Activated CD4-positive, alpha-beta memory T cell treated with anti-CD3 and anti-CD28 coated beads, Interleukin-2, amount 10 ng/mL, durations not matched to agents 7 days and 5 days (primary cell): ENCODE measurements around the gene TRIM73. TPM values are rescaled to one million over a fixed set of nuclear protein-coding genes. Genes with fewer than 3 reads are reported as not detected.
"Not testable (repeated sequence)": the region's sequence is repeated elsewhere in the genome, so short reads cannot be mapped to it uniquely, and the experiment has no call there.

Source experiments
- CTCF ChIA-PET: fragments of 350-600 bp; sonication (Branson Sonifier 250); formaldehyde crosslinking; loops from one replicate; lab custom pipeline; 2021; ENCODE audit warnings: antibody characterized with exemption, inconsistent platforms; lab: Charles Lee
- POLR2A ChIA-PET: fragments of 350-600 bp; sonication (Branson Sonifier 250); formaldehyde crosslinking; loops from one replicate; lab custom pipeline; 2021; ENCODE audit warnings: antibody characterized with exemption; lab: Charles Lee
- DNase-seq: peaks from one replicate; pipeline ENCODE4 v3.0.0-alpha.2; 2020
- H3K27ac Mint-ChIP-seq: one replicate; pipeline ENCODE4 v1.8.0; 2021; ENCODE audit warnings: mild to moderate bottlenecking, mixed read lengths
- H3K27me3 Mint-ChIP-seq: one replicate; pipeline ENCODE4 v1.8.0; 2021; ENCODE audit warnings: mixed read lengths
- H3K36me3 Mint-ChIP-seq: one replicate; pipeline ENCODE4 v1.8.0; 2021; ENCODE audit warnings: low read depth, mixed read lengths
- H3K4me1 Mint-ChIP-seq: one replicate; pipeline ENCODE4 v1.8.0; 2021; ENCODE audit warnings: mixed read lengths
- H3K4me3 Mint-ChIP-seq: one replicate; pipeline ENCODE4 v1.8.0; 2021; ENCODE audit warnings: mild to moderate bottlenecking, mixed read lengths
- H3K9me3 Mint-ChIP-seq: one replicate; pipeline ENCODE4 v1.8.0; 2021; ENCODE audit warnings: mixed read lengths
- total RNA-seq, 2 experiments: library from RNA; stranded (reverse); gene quantifications; one replicate each; pipeline ENCODE4 v1.2.3, GENCODE V29; 2021

TRIM73 gene
- total RNA-seq, 2 experiments from 2014 or later = 8.5 to 9.0 TPM

- H3K9me3 Mint-ChIP-seq, H3K4me3 Mint-ChIP-seq, H3K27ac Mint-ChIP-seq, CTCF ChIA-PET, H3K4me1 Mint-ChIP-seq, POLR2A ChIA-PET, H3K27me3 Mint-ChIP-seq, DNase-seq: not testable (repeated sequence)
- H3K36me3 Mint-ChIP-seq = peaks cover 26% of the 10 kb centered on the region
Measured at GRCh38 chr7:75420152-75420551, 24.7 kb downstream of the TRIM73 start.

DNA sequence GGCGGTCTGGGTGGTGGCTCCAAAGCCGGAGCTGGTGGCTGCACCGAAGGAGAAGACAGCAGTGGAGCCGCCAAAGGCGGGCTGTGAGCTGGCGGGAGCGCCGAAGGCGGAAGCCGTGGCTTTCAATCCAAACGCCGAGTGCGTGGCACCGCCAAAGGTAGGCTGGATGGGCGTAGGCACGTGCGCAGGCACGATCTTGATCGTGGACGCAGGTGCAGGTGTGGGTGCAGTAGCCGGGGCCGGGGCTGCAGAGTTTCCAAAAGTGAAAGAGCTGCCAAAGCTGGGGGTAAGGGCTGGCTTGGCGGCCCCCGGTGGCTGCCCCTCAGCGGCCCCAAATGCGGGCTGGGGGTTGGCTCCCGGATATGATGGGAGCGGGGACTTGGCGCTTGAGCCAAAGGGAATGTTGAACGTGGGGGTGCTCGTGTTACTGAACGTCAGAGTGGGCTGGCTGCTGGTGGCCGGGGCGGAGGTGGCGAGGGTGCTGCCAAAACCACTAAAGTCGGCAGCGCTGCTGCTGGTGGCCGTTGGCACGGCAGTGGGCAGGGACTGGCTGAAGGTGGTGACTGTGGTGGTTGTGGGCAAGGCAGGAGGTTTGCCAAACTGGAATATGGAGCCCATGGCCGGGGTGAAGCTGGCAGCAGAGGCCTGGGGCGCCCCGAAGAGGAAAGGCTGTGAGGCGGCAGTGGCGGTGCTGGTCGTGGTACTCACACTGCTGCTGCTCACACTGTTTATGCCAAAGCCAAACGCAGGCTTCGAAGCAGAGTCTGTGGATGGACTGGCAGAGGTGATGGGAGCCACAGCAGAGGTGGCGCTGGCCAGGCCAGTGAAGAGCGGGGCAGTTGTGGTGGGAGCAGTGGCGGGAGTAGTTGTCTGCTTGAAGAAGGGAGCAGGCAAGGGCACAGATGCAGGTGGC lies 26.6 kb downstream of the TRIM73 start:
- H3K27me3 Mint-ChIP-seq, H3K4me3 Mint-ChIP-seq, H3K9me3 Mint-ChIP-seq, DNase-seq, CTCF ChIA-PET, POLR2A ChIA-PET, H3K4me1 Mint-ChIP-seq, H3K27ac Mint-ChIP-seq: not testable (repeated sequence)
- H3K36me3 Mint-ChIP-seq = peaks cover 24% of the 10 kb centered on the region

GRCh38 chr7:75423481-75423880 lies 28.1 kb downstream of the TRIM73 start:
- POLR2A ChIA-PET, DNase-seq, H3K9me3 Mint-ChIP-seq, CTCF ChIA-PET, H3K27ac Mint-ChIP-seq, H3K4me3 Mint-ChIP-seq, H3K27me3 Mint-ChIP-seq: not testable (repeated sequence)
- H3K4me1 Mint-ChIP-seq = peaks cover 11% of the 10 kb centered on the region
- H3K36me3 Mint-ChIP-seq = peaks cover 27% of the 10 kb centered on the region

DNA sequence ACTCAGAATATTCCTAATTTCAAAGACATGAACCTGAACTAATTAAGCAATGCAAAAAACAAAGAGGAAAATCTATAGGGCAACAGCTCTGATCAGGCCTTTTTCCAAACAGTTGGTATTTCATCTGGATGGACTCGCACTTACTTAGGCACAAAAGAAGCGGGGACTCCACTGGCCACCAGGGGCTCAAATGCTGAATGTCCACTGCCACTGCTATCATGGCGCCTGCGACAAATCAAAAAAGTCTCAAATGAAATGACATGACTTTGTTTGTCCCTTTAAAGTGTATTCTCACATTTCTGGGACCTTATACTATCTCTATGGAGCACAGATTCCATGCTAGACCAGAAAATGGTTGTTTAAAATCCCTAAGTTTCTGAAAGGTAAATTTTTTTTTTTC lies 43.6 kb downstream of the TRIM73 start:
- DNase-seq, CTCF ChIA-PET, H3K27me3 Mint-ChIP-seq, H3K9me3 Mint-ChIP-seq, H3K27ac Mint-ChIP-seq, POLR2A ChIA-PET, H3K4me3 Mint-ChIP-seq: not testable (repeated sequence)
- Mint-ChIP-seq H3K36me3 (peaks cover 59% of the 10 kb centered on the region), H3K4me1 (peaks cover 10% of the 10 kb centered on the region)

GRCh38 chr7:75442101-75442464 lies 46.7 kb downstream of the TRIM73 start:
- H3K27me3 Mint-ChIP-seq, DNase-seq, POLR2A ChIA-PET, H3K9me3 Mint-ChIP-seq, CTCF ChIA-PET: not testable (repeated sequence)
- Mint-ChIP-seq H3K4me3 (peak overlapping the region; percentile 83), H3K27ac (peak overlapping the region; percentile 79), H3K4me1 (peaks cover 10% of the 10 kb centered on the region), H3K36me3 (peaks cover 34% of the 10 kb centered on the region)

GRCh38 chr7:75442465-75443111 lies 47.2 kb downstream of the TRIM73 start:
- H3K4me1 Mint-ChIP-seq = peaks cover 10% of the 10 kb centered on the region
- H3K9me3 Mint-ChIP-seq, H3K27me3 Mint-ChIP-seq, CTCF ChIA-PET, POLR2A ChIA-PET: not testable (repeated sequence)
- peak; percentile 42 for DNase-seq
- H3K4me3 Mint-ChIP-seq = peak overlapping the region; percentile 89
- H3K36me3 Mint-ChIP-seq = peaks cover 30% of the 10 kb centered on the region
- H3K27ac Mint-ChIP-seq = peak overlapping the region; percentile 90

DNA sequence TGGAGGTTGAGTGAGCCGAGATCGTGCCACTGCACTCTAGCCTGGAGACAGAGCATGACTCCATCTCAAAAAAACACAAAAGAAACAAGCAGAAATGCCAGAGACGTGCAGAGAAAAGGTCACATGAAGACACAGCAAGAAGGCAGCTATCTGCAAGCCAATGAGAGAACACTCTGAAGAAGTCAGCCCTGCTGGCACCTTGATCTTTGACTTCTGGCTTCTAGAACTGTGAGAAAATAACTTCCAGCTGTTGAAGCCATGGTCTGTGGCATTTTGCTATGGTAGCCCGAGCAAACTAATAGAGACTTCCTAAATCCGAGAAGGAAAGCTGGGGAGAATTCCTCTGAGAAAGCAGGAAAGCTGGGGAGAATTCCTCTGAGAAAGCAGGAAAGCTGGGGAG lies 54.5 kb downstream of the TRIM73 start:
- H3K27me3 Mint-ChIP-seq, DNase-seq, H3K9me3 Mint-ChIP-seq, H3K4me3 Mint-ChIP-seq, H3K27ac Mint-ChIP-seq, H3K36me3 Mint-ChIP-seq, POLR2A ChIA-PET, H3K4me1 Mint-ChIP-seq, CTCF ChIA-PET: not testable (repeated sequence)

DNA sequence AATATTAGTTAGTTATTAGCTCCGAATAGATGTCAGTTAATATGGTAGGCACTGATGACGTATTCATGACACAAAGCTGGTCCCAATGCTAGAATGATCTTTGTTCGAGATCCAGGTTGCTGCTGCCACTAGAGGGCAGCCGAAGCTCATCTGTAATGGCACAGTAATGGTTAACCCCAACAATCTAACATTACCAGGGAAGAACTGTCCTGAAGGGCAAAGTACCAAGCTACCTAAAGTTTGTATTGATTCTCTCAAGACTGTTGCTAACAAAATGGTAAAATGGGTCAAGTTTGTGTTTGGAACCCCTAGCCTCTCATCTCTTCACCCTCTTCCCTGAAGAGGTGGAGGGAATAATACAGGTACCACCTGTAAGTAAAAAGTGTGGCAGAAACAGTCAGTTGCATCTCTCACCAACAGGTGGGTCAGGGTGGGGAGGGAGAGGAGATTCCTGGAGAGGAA lies 57.1 kb downstream of the TRIM73 start:
- POLR2A ChIA-PET, H3K4me3 Mint-ChIP-seq, H3K36me3 Mint-ChIP-seq, H3K9me3 Mint-ChIP-seq, CTCF ChIA-PET, H3K27me3 Mint-ChIP-seq, H3K4me1 Mint-ChIP-seq, H3K27ac Mint-ChIP-seq, DNase-seq: not testable (repeated sequence)

Other genes starting within 250 kb of the TRIM73 start
- gene POM121C, start 90.7 kb downstream of the TRIM73 start, total RNA-seq = 10 to 100 TPM; 71.8 to 73.3 TPM
- not detected for gene SPDYE5, start 96.7 kb downstream of the TRIM73 start, total RNA-seq